HG02852 (cell line): ENCODE results near the gene GNPTG.
A peak's percentile ranks its signal among the peaks of the same experiment; 100 is the strongest.

Experiments
- ATAC-seq: cut with Tn5 transposase; IDR thresholded peaks from one replicate; pipeline ENCODE4 v1.9.1; 2021; ENCODE audit warnings: mild to moderate bottlenecking, moderate library complexity; ENCODE audit not compliant: unreplicated experiment

Gene GNPTG

DNA sequence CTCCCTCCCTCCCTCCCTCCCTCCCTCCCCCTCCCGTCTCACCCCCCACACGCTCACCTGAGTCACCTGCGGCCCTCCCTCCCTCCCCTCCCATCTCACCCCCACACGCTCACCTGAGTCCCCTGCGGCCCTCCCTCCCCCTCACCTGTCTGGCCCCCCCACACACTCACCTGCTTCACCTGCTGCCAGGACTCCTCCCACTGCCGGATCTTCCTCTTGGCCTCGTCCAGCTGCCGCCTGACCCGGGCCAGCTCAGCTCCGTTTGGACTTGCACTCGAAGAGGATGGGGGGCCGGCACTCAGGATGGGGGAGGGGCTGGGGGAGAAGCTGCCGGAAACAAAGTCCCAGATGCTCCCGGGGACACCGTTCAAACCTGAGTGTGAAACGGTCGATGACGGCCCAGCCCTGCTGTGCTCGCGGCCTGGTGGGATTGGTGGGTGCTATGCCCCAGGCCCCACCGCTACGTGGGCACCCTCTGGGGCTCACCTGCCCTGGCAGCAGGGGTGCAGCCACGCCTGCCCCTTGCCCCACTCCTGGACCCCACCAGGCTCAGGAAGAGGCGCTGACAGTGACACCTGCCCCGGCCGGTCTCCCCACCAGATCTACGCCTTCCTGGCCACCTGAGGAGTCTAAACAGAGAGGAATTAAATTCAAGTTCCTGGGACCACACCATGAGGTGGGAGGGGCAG, 15.9 kb downstream of the GNPTG start:
- ATAC-seq = no peak

DNA sequence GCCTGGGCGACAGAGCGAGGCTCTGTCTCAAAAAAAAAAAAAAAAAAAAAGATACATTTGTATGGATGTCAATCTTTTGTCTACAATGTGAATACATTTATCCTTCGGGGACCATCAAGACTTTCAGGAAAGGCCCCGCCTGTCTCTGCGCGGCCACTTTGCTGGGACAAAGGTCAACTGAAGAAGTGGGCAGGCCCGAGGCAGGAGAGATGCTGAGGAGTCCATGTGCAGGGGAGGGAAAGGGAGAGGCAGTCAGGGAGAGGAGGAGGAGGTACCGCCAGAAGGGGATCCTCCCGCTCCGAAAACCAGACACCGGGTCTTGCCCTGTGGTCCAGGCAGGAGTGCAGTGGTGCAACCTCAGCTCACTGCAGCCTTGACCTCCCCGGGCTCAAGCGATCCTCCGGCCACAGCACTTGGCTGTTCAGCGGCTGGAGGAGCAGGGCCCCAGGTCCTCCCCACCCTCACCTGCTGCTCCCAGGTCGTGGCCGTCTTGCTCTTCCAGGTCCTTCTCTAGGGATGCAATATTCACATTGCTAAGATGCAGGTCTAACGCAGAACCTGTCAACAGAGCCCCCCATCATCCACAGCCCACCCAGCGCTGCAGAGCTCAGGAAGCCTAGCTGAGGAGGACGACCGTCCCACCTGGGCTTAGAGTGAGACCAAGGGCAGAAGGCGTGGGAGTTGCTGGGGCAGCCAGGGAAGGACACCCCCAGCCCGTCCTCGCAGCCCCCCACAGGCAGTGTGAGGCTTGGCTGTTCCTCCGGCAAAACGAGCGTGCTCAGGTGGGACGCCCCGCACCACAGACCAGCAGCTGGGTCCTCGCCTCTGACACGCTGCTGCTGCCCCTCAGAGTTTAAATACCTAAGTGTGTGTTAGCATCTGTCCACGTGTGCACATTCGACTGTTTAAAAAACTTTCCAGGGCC, 19.6 kb downstream of the GNPTG start:
- no peak for ATAC-seq

DNA sequence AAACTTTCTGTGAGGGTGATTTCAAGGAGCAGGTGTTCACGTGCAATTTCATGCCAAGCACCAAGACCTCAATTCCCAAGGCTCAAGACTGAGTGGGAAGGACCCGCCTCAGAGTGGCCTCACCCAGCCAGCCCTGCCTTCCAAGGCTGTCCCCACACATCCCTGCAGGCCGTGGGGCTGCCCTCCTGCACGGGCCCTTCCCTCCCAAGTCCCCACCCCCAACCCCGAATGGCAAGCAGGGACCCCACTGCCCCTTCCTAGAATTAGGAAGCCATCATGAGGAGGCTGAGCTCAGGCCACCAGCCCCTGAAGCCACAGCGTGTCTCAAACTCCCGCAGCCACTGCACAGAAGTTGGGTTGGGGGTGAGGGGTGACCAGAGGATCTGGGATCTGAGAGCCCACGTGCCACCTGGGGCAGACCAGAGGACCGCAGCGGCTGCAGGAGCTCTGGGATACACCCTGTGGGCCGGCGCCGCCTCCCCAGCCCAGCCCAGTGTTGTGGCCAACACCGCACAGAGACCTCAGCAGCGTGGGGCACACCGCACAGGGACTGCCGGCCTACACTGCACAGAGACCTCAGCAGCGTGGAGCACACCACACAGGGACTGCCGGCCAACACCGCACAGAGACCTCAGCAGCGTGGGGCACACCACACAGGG, 20.7 kb downstream of the GNPTG start:
- ATAC-seq = no peak

DNA sequence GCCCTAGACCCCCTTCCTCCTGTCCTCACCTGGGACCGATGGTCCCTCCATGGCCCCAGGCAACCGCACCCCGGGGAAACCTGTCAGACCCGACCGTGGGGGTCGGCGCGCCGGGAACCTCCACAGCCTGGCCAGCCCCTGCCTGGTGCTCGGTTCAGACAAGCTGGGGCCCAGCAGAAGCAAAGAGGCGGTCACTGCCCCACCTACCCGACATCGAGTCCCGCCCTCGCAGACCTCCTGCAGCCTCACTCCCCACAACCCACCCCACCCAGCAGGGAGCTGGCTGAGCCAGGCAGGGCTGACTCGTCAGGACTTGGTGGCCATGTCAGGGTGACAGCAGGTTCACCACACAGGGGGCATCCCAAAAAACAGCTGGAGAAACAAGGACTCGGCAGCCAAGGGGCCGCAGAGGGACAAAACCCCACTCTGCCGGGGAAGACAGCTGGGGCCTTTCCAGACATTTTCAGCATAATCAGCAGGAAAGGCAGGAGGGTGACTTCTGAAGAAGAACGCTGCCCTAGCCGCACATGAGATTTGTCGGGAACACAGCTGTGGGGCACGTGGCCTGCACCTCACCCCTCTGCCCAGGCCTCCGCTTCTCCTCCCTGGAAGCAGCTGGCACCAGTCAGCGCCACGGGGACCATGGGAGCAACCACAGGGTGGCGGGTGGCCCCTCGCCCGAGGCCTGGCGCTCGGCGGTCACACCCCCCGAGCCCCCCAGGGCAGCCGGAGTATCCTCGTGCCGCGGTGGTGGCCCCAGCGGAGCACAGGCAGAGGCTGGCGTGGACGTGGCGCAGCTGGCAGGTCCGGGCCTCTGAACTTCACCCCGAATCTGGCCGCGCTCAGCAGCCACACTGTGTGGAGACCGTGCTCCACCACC, 22.9 kb downstream of the GNPTG start:
- no peak for ATAC-seq

DNA sequence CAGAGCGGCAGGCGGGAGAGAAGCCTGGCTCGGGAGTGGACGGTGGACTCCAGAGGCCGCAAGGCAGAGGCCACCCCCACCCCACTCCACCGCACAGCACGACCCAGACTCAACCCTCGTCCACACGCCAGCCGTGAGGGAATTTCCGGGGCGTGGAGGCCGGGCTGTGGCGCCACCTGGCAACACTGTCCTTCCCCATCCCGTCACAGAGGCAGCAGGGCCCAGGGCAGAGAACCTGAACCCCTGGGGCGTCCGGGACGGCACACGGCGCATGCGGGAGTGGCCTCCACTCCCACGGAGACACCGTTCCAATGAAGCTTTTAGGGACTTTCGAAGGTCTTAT, 23.5 kb downstream of the GNPTG start:
- no peak for ATAC-seq

DNA sequence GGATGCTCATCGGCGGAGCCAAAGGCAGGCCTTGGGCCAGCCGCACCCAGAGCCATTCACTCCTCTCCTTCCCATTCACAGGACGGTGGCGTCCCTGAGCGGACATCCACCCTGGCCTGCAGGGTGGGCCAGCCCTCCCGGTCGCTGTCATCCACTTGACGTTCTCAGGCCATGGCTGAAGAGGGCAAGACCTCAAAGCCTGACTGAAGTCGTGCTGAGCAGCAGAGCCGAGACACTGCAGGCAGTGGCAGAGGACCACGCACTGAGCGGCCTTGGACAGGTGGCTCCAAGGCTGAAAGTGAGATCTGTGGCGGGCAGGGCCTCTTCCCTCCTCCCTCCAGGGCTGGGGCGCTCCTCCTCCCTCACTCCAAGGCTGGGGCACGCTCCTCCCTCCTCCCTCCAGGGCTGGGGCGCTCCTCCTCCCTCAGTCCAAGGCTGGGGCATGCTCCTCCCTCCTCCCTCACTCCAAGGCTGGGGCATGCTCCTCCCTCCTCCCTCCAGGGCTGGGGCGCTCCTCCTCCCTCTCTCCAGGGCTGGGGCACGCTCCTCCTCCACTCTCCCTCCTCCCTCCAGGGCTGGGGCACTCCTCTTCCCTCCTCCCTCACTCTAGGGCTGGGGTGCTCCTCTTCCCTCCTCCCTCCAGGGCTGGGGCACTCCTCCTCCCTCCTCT, 24.1 kb downstream of the GNPTG start:
- ATAC-seq = no peak

DNA sequence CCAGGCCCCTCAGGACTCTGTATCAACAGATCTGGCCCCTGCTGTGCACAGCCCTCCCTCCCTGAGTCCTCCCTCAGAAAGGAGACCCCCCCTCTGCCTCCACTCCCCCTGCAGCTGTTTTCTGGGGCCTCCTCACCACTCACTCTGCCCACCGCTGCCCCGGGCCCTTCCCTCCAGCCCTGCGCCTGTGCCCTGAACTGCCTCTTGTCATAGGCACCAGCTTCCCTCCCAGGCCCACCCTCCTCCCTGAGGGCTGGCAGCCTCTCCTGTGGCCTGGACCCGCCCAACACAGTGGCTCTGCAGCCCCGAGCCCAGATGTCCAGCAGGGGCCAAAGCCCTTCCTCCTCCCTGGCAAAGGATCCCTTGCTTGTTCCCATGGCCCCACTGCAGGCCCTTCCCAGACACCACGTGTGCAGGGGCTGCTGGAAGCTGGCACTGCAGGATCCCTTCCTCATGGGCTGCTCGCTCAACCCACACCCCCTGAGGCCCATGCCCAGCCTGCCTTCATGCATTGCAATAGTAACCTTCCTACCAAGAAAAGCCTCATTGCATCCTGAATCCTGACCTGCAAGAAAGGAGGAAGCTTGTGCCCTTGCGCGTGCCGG, 25.8 kb downstream of the GNPTG start:
- no peak for ATAC-seq

DNA sequence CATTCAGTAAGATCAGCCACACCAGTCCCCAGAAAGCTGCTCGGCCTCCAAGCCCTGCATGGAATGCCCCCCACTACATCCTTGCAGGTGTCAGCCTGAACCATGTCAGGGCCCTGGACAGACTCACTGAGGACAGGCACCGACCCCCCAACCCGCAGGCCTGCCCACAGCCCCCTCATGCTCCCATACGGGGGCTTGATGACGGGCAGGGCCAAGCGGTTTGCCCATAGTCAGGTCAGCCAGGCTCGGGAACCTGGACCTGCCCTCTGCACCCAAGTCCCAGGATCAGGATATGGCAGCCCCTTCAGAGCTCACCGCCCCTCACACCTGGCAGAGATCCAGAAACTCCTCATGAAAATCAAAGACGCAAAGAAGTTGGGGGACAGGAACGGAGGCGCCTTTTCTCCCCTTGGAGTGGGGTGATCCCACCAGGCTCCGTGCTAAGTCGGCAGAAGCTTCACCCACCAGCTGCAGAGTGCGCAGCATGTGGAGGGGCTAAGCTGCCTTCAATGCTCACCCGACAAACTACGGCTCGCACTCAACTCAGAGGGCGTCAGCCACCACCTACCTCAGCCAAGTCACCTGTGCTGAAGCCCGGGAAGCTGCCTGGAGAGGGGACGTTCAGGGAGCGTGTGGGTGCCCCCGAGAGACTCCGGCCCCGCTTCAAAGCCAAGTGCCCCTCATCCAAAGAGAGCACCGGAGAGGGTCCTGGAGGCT, 26.5 kb downstream of the GNPTG start:
- no peak for ATAC-seq

DNA sequence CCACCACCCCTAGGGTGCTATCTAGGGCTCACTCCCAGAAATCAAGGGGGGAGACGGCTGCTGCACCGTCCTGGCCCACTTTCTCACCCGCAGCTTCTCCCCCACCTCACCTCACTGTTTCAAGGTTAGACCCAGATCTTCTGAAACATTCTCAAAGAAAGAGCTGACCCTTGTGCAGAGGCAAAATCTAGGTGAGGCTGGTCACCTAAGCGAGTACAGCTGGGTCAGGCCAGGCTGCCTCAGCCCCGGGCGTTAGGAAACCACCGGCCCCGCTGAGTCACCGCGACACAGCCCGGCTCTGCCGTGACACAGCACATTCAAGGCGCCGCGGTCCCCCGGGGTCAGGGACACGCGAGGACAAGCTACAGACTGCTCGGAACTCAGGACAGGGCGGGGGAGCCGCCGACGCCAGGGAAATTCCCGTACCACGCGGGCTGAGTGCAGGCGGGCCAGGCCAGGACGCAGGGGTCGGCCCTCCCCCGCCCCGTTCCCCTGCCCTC, 27.1 kb downstream of the GNPTG start:
- ATAC-seq = peak; percentile 36

DNA sequence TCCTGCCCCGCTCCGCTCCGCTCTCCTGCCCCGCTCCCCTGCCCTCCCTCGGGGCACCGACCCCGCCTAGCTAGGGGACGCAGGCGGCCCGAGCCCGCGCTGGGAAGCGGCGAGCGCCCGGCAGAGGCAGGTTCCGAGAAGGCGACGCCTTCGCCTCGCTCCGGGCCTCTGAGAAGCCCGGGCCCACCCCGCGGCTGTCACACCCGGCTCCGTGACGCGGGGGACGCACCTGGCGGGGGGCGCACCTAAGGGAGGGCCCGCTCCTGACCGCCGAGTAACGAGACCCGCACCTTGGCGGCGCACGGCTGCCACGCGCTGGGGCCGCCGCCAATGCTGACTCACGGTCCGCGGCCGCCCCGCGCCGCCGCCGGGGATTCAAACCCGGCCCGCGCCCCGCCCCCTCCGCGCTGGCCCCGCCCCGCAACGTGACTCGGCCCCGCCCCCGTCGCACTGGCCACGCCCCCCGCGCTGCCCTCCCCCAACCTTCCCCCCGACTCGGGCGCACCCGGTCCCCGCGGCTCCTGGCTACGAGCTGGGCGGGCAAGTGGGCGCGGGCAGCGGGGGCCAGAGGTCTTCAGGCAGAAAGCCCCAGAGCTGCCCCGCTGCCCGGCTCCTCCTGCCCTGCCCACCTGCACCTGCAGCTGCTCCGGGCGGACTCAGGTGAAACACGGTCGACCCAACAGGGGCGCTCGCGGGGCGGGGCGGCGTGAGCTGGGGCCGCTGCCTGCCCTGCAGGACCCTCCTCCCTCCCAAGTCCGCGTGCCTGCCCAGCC, 27.8 kb downstream of the GNPTG start:
- ATAC-seq = peak; percentile 42

DNA sequence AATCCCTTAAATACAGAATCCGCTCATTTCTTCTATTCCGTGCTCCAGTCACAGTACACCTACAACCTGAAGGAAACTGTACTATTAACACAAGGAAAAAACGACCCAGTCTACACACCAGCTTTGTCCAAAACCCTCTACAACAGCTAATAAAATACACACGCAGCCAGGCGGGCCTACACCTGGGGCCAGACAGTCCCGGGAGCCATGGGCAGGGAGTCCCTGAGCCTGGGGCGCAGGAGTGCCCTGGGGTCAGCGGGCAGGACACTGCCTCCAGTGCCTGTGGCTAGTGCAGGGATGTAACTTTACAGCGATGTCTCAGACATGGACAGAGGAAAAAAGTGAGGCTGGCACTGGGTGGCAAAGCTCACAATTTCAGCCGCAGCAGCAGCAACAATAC, 28.5 kb downstream of the GNPTG start:
- ATAC-seq = no peak

DNA sequence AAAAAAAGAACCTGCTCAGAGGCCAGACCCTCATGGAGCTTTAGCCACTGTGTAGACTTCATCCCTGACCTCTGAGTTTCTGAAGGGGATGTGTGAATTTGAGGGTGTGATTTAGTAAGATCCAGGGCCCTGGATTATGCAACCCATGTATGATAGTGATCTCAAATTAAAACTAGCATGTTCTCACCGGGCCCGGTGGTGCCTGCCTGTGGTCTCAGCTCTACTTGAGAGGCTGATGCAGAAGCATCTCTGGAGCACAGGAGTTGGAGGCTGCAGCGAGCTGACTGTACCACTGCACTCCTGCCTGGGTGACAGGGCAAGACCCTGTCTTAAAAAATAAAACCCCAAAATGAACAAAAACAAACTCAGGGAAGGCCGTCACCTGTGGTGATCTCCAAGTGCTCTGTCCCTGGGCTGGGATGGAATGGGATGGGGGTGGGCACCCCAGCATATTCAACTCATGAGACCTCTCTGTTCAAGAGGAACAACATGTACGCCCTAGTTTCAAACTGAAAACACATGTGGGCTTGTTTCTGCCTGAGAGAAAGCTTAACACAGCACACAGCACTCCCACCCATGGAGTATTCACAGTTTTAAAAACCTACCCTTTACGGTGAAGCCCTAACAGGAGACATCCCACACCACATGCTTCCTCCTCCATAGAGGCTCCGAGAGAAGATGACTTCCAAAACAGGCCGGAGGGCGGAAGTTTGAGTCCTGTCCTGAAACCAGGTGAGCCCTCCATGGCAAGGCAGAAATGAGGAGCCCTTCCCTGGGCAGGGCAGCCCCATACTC, 30.1 kb downstream of the GNPTG start:
- ATAC-seq = no peak

DNA sequence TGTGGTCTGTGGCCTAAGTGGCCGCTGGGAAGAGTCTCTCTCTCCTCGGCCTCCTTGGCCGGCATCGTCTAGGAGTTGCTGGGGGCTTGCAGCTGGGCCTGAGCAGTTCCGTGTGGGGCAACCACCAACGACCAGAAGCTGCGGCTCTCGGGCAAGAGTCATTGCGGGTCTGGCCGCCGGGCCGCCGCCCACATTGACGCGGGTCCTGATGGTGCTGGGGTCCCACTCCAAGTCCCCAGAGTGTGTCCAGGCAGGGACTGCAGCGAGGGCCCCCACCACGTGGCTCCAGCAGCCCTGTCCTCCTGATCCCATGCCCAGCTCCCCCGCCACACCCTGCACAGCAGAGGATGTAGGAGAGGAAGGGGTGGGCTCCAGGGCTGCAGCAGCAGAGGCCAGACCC, 31.8 kb downstream of the GNPTG start:
- ATAC-seq = no peak

DNA sequence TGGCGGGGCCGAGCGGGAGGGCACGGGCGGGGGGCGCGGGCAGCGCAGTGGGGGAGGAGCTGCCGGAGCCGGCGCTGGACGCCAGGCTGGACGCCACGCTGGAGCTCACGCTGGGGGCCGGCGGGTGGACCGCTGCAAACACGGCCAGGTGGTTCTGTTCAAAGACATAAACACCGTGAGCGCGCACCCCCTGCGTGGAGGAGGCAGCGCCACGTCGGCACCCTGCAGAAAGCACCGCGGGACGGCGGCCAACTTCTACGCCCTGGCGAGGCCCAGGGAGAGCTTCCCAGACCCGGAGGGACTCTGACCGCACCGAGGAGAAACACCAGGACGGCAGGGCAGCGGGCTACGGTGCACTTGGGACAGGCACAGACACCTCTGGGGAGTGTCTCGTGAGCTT, 33.5 kb downstream of the GNPTG start:
- no peak for ATAC-seq

DNA sequence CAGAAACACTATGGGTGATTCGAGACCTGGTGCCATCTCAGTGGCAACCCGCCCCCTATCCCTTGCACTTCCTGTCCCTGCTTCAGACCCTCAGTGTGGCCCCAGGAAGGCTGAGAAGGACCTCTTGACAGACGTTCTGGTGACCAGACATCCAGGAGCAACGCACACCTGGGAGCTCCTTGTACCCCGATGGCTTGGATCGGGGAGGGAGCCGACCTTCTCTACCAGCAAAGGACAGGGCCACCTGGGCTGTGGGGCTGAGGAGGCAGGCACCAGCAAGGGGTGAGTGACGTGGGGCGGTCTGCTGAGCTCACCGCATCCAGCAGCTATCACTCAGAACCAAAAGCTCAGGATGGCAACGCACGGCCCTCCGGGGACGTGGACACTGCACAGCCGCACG, 35.6 kb downstream of the GNPTG start:
- ATAC-seq = no peak

DNA sequence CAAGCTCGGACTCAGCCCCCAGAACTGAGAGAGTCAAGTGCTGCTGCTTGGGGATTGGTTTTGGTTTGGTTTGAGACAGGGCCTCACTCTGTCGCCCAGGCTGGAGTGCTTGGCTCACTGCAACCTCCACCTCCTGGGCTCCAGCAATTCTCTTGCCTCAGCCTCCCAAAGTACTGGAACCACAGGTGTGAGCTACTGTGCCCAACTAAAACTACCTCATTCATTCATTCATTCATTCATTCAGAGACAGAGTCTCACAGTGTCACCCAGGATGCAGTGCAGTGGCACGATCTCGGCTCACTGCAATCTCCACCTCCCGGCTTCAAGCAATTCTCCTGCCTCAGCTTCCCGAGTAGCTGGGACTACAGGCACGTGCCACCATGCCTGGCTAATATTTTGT, 38.0 kb downstream of the GNPTG start:
- ATAC-seq = no peak

DNA sequence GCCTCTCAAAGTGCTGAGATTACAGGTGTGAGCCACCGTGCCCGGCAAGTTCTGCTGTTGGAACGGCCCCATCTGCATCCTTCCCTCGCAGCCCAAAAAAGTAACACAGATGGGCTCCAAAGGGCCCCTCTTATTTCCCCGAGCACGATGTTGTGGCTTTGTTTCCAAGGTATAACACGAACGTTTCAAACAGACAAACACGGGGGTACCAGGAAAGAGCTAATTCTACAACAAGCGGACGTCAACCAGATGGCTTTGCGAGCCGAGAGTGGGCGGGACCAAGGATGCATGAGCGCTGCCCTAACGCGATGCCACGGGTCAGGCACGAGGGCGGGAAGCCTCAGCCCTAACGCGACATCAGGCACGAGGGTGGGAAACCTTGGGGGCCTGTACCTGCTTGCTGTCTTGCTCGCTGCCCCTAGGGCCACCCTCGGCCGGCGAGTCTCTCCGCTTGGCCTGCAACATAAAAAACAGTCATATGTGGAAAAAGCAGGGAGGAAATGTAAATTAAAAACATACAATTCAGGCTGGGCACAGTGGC, 38.6 kb downstream of the GNPTG start:
- ATAC-seq = no peak
